COLO668 (cell line): ENCODE data around the gene LGMN.
"Not testable (repeated sequence)": the region's sequence is repeated elsewhere in the genome, so short reads cannot be mapped to it uniquely, and the experiment has no call there.

Experiments
- DNase-seq: peaks from one replicate; lab custom pipeline; 2025; ENCODE audit not compliant: unreplicated experiment; lab: John Stamatoyannopoulos, UW

Gene LGMN

GRCh38 chr14:92702441-92702918 lies 45.9 kb downstream of the LGMN start:
- no peak for DNase-seq

- no peak for DNase-seq
Measured at GRCh38 chr14:92701826-92702225, 46.6 kb downstream of the LGMN start.

- DNase-seq = no peak
Measured at GRCh38 chr14:92698393-92698792, 50.0 kb downstream of the LGMN start.

- no peak for DNase-seq
Measured at GRCh38 chr14:92696366-92696765, 52.1 kb downstream of the LGMN start.

GRCh38 chr14:92695562-92695961 lies 52.9 kb downstream of the LGMN start:
- DNase-seq = no peak

GRCh38 chr14:92694807-92695206 lies 53.6 kb downstream of the LGMN start:
- no peak for DNase-seq

GRCh38 chr14:92693998-92694795 lies 54.2 kb downstream of the LGMN start:
- DNase-seq = peak; percentile 98

GRCh38 chr14:92692822-92693226 lies 55.6 kb downstream of the LGMN start:
- DNase-seq = peak; percentile 98

GRCh38 chr14:92690171-92691011 lies 58.0 kb downstream of the LGMN start:
- peak; percentile 81 for DNase-seq

GRCh38 chr14:92688434-92689375 lies 59.7 kb downstream of the LGMN start:
- peak; percentile 68 for DNase-seq

GRCh38 chr14:92687681-92688433 lies 60.6 kb downstream of the LGMN start:
- DNase-seq = peak; percentile 93

GRCh38 chr14:92686900-92687427 lies 61.5 kb downstream of the LGMN start:
- peak; percentile 85 for DNase-seq

- DNase-seq = no peak
Measured at GRCh38 chr14:92686411-92686899, 62.0 kb downstream of the LGMN start.

GRCh38 chr14:92685784-92686355 lies 62.6 kb downstream of the LGMN start:
- no peak for DNase-seq

GRCh38 chr14:92684801-92685560 lies 63.4 kb downstream of the LGMN start:
- DNase-seq = no peak

- no peak for DNase-seq
Measured at GRCh38 chr14:92683041-92683440, 65.4 kb downstream of the LGMN start.

- peak; percentile 67 for DNase-seq
Measured at GRCh38 chr14:92680781-92681650, 67.4 kb downstream of the LGMN start.

GRCh38 chr14:92680330-92680729 lies 68.1 kb downstream of the LGMN start:
- DNase-seq = not testable (repeated sequence)
